Measurements from ENCODE around the gene DDX10. TPM values are rescaled to one million over a fixed set of nuclear protein-coding genes. Genes with fewer than 3 reads are reported as not detected.

DDX10 gene
- polyA plus RNA-seq, 1 of the 3 experiments (the other 2 are of a cell fraction) = 35.8 TPM

DNA sequence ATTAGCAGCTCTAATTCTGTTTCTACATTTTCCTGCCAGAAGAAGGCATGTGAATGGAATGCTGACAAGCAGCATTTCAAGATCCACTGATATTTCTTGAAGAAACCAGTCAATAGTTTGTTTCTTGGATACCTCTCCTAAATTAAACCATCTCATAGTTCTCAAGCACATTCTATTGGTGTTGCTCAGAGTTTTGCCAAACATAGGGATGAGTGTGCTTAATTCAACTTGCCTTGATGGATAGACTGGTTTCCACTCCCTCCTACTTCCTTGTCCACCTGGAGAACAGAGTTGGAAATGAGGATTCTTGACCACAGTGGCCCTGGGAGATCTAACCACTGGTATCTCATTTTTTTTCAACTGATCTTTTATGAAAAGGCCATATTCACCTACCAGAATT, 29.8 kb upstream of the DDX10 start:
- Histone ChIP-seq H3K9me2 (0 out of 2 replicates have a peak, but pooled peaks cover 3% of the 10 kb centered on the region), H3K27me3 (ENCODE audit: insufficient read depth) (no peaks in the 10 kb centered on the region), H3K9ac (no peak overlapping the region), H3K79me2 (ENCODE audit: insufficient read depth) (no peaks in the 10 kb centered on the region), H3K4me2 (no peak overlapping the region), H3K9me3 (no peaks in the 10 kb centered on the region), H3F3A (replicated peaks; ENCODE audit: insufficient read depth) (no peaks in the 10 kb centered on the region), H3K27ac (ENCODE audit: low read depth in 2 of 2, low read length in 1 of 2) (no peak overlapping the region), H3K36me3 (replicated peaks in 1 of 2; ENCODE audit: control insufficient read depth in 1 of 2, insufficient read depth in 2 of 2, low read length in 1 of 2) (peaks cover 0 to under 1% of the 10 kb centered on the region in 2 experiments), H4K20me1 (ENCODE audit: insufficient read depth) (no peaks in the 10 kb centered on the region), H3K4me3 (ENCODE audit: low read depth in 2 of 2, low read length in 1 of 2) (no peak overlapping the region), H3K4me1 (ENCODE audit: control insufficient read depth in 1 of 2, insufficient read depth in 2 of 2, low read depth in 1 of 2, low read length in 1 of 2) (no peaks in the 10 kb centered on the region; a peak in 1 of 4 replicates), H2AFZ (ENCODE audit: low read depth) (no peak overlapping the region)
- CTCF ChIA-PET = interaction anchor here (1.0 kb wide), 1 partner anchor 14 kb away, joined by 4 read pairs; no protein-coding TSS in a partner anchor
- POLR2A ChIA-PET = no interaction called here
- TF ChIP-seq TEAD4 (IDR thresholded peaks at IDR 0.05; ENCODE audit: borderline replicate concordance, insufficient read depth) (no peak), ELF1 (IDR thresholded peaks at IDR 0.05) (no peak), CHD2 (IDR thresholded peaks at IDR 0.05; ENCODE audit: low read length, partially characterized antibody) (no peak), SIN3A (IDR thresholded peaks at IDR 0.05; ENCODE audit: borderline replicate concordance, low read depth, low read length) (no peak), YY1 (IDR thresholded peaks at IDR 0.05; ENCODE audit: low read depth) (no peak), SMC3 (IDR thresholded peaks at IDR 0.05; ENCODE audit: low read depth, low read length) (no peak), JUND (IDR thresholded peaks at IDR 0.05) (no peak), EP300 (IDR thresholded peaks at IDR 0.05; ENCODE audit: borderline replicate concordance in 1 of 2, low read depth in 1 of 2, low read length in 1 of 2) (no peak), FOSL2 (IDR thresholded peaks at IDR 0.05; ENCODE audit: borderline replicate concordance, low read depth) (no peak)
- TF ChIP-seq, protein P1, sequence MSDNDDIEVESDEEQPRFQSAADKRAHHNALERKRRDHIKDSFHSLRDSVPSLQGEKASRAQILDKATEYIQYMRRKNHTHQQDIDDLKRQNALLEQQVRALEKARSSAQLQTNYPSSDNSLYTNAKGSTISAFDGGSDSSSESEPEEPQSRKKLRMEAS (IDR thresholded peaks at IDR 0.05; ENCODE audit: low read depth) = no peak
- TF ChIP-seq, protein P2, sequence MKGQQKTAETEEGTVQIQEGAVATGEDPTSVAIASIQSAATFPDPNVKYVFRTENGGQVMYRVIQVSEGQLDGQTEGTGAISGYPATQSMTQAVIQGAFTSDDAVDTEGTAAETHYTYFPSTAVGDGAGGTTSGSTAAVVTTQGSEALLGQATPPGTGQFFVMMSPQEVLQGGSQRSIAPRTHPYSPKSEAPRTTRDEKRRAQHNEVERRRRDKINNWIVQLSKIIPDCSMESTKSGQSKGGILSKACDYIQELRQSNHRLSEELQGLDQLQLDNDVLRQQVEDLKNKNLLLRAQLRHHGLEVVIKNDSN (IDR thresholded peaks at IDR 0.05; ENCODE audit: borderline replicate concordance, low read depth) = no peak
- DNase-seq = no peak

DNA sequence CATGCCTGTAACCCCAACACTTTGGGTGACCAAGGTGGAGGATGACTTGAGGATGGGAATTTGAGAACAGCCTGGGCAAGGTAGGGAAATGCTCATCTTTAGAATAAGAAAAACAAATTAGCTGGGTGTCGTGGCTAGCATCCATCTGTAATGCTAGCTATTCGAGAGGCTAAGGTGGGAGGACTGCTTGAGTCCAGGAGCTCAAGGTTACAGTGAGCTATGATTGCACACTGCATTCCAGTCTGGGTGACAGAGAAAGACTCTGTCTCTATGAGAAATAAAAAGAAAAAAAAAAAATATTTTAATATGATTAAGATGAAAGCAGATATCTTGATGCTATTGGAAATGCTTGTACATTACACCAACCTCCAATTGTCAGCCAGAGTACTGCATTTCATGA, 28.6 kb upstream of the DDX10 start:
- Histone ChIP-seq H3K4me2 (no peak overlapping the region), H3K9me2 (no peaks in the 10 kb centered on the region), H3F3A (replicated peaks; ENCODE audit: insufficient read depth) (no peaks in the 10 kb centered on the region), H4K20me1 (ENCODE audit: insufficient read depth) (no peaks in the 10 kb centered on the region), H3K36me3 (replicated peaks in 1 of 2; ENCODE audit: control insufficient read depth in 1 of 2, insufficient read depth in 2 of 2, low read length in 1 of 2) (no peaks in the 10 kb centered on the region), H3K27ac (ENCODE audit: low read depth in 2 of 2, low read length in 1 of 2) (no peak overlapping the region), H2AFZ (ENCODE audit: low read depth) (no peak overlapping the region), H3K9ac (no peak overlapping the region), H3K27me3 (ENCODE audit: insufficient read depth) (no peaks in the 10 kb centered on the region), H3K4me3 (ENCODE audit: low read depth in 2 of 2, low read length in 1 of 2) (no peak overlapping the region), H3K79me2 (ENCODE audit: insufficient read depth) (no peaks in the 10 kb centered on the region), H3K9me3 (no peaks in the 10 kb centered on the region), H3K4me1 (ENCODE audit: control insufficient read depth in 1 of 2, insufficient read depth in 2 of 2, low read depth in 1 of 2, low read length in 1 of 2) (no peaks in the 10 kb centered on the region; a peak in 1 of 4 replicates)
- CTCF ChIA-PET = no interaction called here
- POLR2A ChIA-PET = no interaction called here
- 24% methylated on average over 2 of the region's 2 CpGs for WGBS (ENCODE audit: low lambda C conversion rate)
- no peak for DNase-seq
- TF ChIP-seq GABPA (IDR thresholded peaks at IDR 0.05; ENCODE audit: low read depth) = no peak
- TF ChIP-seq SIN3A (IDR thresholded peaks at IDR 0.05; ENCODE audit: borderline replicate concordance, low read depth, low read length) = no peak
- TF ChIP-seq RXRA (IDR thresholded peaks at IDR 0.05; ENCODE audit: borderline replicate concordance, low read depth) = no peak
- no peak for TF ChIP-seq MEF2A (IDR thresholded peaks at IDR 0.05; ENCODE audit: borderline replicate concordance, low read depth)
- TF ChIP-seq, protein P3, sequence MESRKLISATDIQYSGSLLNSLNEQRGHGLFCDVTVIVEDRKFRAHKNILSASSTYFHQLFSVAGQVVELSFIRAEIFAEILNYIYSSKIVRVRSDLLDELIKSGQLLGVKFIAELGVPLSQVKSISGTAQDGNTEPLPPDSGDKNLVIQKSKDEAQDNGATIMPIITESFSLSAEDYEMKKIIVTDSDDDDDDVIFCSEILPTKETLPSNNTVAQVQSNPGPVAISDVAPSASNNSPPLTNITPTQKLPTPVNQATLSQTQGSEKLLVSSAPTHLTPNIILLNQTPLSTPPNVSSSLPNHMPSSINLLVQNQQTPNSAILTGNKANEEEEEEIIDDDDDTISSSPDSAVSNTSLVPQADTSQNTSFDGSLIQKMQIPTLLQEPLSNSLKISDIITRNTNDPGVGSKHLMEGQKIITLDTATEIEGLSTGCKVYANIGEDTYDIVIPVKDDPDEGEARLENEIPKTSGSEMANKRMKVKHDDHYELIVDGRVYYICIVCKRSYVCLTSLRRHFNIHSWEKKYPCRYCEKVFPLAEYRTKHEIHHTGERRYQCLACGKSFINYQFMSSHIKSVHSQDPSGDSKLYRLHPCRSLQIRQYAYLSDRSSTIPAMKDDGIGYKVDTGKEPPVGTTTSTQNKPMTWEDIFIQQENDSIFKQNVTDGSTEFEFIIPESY (IDR thresholded peaks at IDR 0.05; ENCODE audit: borderline replicate concordance, low read depth) = no peak
- TF ChIP-seq EZH2phosphoT487 (IDR thresholded peaks at IDR 0.05; ENCODE audit: borderline replicate concordance, low read depth) = no peak
- no peak for TF ChIP-seq NFIC (IDR thresholded peaks at IDR 0.05; ENCODE audit: borderline replicate concordance)
- TF ChIP-seq, protein P4, sequence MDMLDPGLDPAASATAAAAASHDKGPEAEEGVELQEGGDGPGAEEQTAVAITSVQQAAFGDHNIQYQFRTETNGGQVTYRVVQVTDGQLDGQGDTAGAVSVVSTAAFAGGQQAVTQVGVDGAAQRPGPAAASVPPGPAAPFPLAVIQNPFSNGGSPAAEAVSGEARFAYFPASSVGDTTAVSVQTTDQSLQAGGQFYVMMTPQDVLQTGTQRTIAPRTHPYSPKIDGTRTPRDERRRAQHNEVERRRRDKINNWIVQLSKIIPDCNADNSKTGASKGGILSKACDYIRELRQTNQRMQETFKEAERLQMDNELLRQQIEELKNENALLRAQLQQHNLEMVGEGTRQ (IDR thresholded peaks at IDR 0.05; ENCODE audit: borderline replicate concordance, low read depth, low read length) = no peak
- no peak for TF ChIP-seq FOXJ3 (CRISPR knock-in tag; IDR thresholded peaks at IDR 0.05)
- TF ChIP-seq ELF1 (IDR thresholded peaks at IDR 0.05) = no peak
- TF ChIP-seq, protein P2 (IDR thresholded peaks at IDR 0.05; ENCODE audit: borderline replicate concordance, low read depth) = no peak
- TF ChIP-seq TCF12 (IDR thresholded peaks at IDR 0.05) = no peak
- TF ChIP-seq, protein P1 (IDR thresholded peaks at IDR 0.05; ENCODE audit: low read depth) = no peak
- no peak for TF ChIP-seq TEAD4 (IDR thresholded peaks at IDR 0.05; ENCODE audit: borderline replicate concordance, insufficient read depth)
- no peak for TF ChIP-seq RCOR1 (IDR thresholded peaks at IDR 0.05; ENCODE audit: low read length)
- TF ChIP-seq FOSL2 (IDR thresholded peaks at IDR 0.05; ENCODE audit: borderline replicate concordance, low read depth) = no peak

All from SK-N-SH (cell line).